Naive B cell (primary cell): ENCODE results near the gene PKHD1. TPM values are rescaled to one million over a fixed set of nuclear protein-coding genes. Genes with fewer than 3 reads are reported as not detected.

ENCODE experiments used
- ATAC-seq, 2 donors: fragments of 150-1000 bp; cut with Tn5 transposase; 2 replicates each; pipeline ENCODE4 v1.10.0; 2021; ENCODE audit warnings: low read depth in 2 of 2, mild to moderate bottlenecking in 2 of 2, moderate library complexity in 2 of 2
- DNase-seq: peaks from one replicate; pipeline ENCODE4 v3.0.0; 2022
- H3K27ac Mint-ChIP-seq, 6 donors: one replicate each; pipeline ENCODE4 v1.8.0; 2020 to 2022; ENCODE audit warnings: mild to moderate bottlenecking in 6 of 6, mixed read lengths in 6 of 6, moderate library complexity in 5 of 6, inconsistent platforms in 2 of 6
- H3K27me3 Mint-ChIP-seq, 3 donors: one replicate each; pipeline ENCODE4 v1.8.0; 2021 to 2022; ENCODE audit warnings: mixed read lengths in 3 of 3, mild to moderate bottlenecking in 1 of 3
- H3K36me3 Mint-ChIP-seq, 2 donors: one replicate each; pipeline ENCODE4 v1.8.0; 2020 to 2022; ENCODE audit warnings: mixed read lengths in 2 of 2, inconsistent platforms in 1 of 2, mild to moderate bottlenecking in 1 of 2
- H3K4me1 Mint-ChIP-seq, 3 donors: one replicate each; pipeline ENCODE4 v1.8.0; 2020 to 2022; ENCODE audit warnings: mixed read lengths in 3 of 3, inconsistent platforms in 1 of 3, mild to moderate bottlenecking in 1 of 3, moderate library complexity in 1 of 3
- H3K4me3 Mint-ChIP-seq, 8 donors: one replicate each; pipeline ENCODE4 v1.8.0; 2020 to 2022; ENCODE audit warnings: mild to moderate bottlenecking in 8 of 8, mixed read lengths in 8 of 8, moderate library complexity in 8 of 8, inconsistent platforms in 2 of 8
- H3K9me3 Mint-ChIP-seq, 7 donors: one replicate each; pipeline ENCODE4 v1.8.0; 2020 to 2022; ENCODE audit warnings: mixed read lengths in 7 of 7, mild to moderate bottlenecking in 5 of 7, inconsistent platforms in 2 of 7, moderate library complexity in 1 of 7
- polyA plus RNA-seq, 6 donors: library from polyadenylated mRNA; unstranded; fragments of 300-500 nt; fragmentation: Illumina TruSeq; gene quantifications; one replicate each; pipeline ENCODE4 v1.2.3, GENCODE V29; 2021; ENCODE audit warnings: low read depth in 6 of 6

Gene PKHD1
- polyA plus RNA-seq, 6 donors from 2014 or later = not detected

DNA sequence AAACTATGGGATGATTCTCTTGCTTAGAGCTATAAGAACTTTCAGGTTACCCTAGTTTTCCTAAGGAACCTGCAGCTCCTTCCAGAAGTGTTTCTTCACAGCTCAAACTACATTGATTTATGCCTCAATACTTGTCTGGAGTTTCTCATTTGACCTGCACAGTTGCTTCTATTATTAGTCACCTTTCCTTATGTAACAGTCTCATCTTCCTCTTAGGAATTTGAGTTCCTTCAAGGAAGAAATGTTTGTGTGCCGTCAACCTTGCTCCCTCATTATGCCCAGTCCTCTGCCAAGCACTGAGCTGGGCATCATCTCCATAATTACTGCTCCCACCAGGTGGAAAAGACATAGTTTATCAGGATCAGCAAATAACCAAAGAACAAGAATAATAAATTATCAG lies 466.4 kb downstream of the PKHD1 start:
- no peak for ATAC-seq
- H3K4me3 Mint-ChIP-seq = no peak overlapping the region
- H3K36me3 Mint-ChIP-seq = no peaks in the 10 kb centered on the region

DNA sequence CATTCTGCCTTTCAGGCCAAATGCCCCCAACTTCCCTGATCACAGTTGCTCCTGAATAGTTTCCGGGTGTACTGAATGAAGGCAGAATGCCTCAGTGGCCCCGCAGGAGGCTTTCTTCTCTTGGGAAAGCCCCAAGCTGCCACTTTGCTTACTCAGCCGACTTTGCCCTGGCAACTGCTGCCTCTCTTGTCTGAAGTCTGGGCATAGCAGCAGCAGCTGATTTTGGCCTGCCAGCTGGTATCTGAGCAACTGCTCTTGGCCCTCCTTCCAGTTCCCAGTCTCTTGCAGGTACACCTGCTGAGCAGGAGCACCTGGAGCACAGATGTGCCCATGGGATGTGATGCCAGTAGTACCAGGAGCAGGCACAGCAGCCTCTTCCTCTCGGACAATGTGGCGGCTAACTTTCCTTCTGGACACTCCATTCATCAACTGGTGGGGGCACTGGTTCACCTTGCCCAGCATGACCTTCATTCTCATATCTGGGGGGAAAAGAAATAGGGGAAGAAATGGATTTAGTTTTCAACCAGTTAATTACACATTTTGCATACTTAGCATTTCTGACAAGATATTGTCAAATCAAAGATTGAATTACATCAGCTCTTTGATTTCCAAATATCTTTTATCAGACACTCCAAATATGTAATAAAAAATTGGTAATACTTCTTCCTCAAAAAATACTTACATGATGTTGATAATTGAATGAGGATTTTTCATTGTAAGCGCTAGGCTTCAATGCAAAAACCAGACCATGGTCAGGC lies 468.2 kb downstream of the PKHD1 start:
- Mint-ChIP-seq H3K36me3 (no peaks in the 10 kb centered on the region), H3K27ac (no peak overlapping the region), H3K27me3 (no peaks in the 10 kb centered on the region), H3K9me3 (no peaks in the 10 kb centered on the region), H3K4me3 (no peak overlapping the region), H3K4me1 (no peaks in the 10 kb centered on the region)
- DNase-seq (no peak), ATAC-seq (no peak)

More for the DNA sequence above, 466.4 kb downstream of the PKHD1 start:
- H3K27me3 Mint-ChIP-seq = no peaks in the 10 kb centered on the region
- no peaks in the 10 kb centered on the region for H3K4me1 Mint-ChIP-seq
- H3K27ac Mint-ChIP-seq = no peak overlapping the region
- DNase-seq = no peak
- no peaks in the 10 kb centered on the region for H3K9me3 Mint-ChIP-seq

DNA sequence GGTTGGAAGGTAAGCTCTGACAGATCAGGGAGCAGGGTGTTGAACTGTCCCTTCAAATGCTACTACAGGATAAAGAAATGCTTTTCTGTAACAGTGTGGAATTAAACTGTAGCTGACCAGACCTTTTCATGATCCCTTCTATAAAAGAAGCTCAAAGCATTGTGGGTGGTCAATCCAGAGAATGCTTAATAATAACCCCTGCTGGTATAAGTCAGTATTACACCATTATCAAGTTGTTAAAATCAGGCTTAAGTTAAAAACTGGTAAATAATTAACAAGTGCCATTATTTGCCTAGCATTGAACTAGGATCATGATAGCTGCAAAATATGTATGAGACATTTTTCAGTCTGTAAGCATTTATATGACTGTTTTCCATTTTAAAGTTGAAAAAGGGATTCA lies 468.9 kb downstream of the PKHD1 start:
- DNase-seq = no peak
- H3K4me3 Mint-ChIP-seq = peak overlapping the region in 1 of 8 donors; percentile 53
- H3K36me3 Mint-ChIP-seq = no peaks in the 10 kb centered on the region
- no peak for ATAC-seq
- no peaks in the 10 kb centered on the region for H3K9me3 Mint-ChIP-seq
- H3K27me3 Mint-ChIP-seq = no peaks in the 10 kb centered on the region
- H3K4me1 Mint-ChIP-seq = no peaks in the 10 kb centered on the region
- H3K27ac Mint-ChIP-seq = no peak overlapping the region

DNA sequence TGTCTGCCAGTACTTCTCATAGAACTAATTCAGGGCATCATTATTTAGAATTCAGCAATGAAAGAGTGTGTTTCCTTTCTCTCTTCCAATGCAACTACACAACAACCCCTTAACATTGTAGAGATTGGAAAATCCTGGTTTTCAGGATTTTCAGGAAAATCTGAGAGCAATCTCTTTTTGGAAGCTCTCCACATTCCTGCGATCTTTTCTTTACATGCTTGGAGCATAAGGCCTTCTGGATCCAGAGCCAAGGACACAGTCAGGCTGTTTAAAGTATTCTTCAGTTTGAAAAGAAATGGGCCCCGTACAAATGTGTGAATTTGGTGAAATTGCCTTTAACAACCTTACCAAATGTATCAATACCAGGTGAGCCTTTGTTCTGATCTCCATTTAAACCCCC lies 469.7 kb downstream of the PKHD1 start:
- DNase-seq (no peak), ATAC-seq (no peak)
- Mint-ChIP-seq H3K27me3 (no peaks in the 10 kb centered on the region), H3K27ac (no peak overlapping the region), H3K4me1 (no peaks in the 10 kb centered on the region), H3K4me3 (no peak overlapping the region), H3K9me3 (peaks cover 0 to 2% (median 0%) of the 10 kb centered on the region in 7 donors), H3K36me3 (no peaks in the 10 kb centered on the region)

DNA sequence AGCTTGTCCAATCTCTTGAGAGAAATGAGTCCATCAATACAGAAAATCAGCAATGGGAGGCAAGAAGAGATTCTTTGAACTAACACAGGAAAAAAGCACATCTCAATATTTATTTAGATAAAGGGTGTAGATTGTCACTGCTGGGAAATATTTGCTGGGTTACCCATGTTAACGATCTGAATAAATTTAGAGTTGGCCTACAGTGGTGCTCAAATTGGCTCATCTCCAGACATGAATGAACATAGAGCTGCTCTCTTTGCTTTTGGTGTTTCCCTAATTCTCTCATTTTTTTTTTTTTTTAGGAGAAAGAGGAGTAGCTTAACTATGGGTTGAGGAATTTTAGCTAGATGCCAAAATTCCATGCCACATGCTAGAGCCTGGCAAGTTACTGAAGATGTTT lies 471.2 kb downstream of the PKHD1 start:
- DNase-seq = no peak
- no peak overlapping the region for H3K27ac Mint-ChIP-seq

DNA sequence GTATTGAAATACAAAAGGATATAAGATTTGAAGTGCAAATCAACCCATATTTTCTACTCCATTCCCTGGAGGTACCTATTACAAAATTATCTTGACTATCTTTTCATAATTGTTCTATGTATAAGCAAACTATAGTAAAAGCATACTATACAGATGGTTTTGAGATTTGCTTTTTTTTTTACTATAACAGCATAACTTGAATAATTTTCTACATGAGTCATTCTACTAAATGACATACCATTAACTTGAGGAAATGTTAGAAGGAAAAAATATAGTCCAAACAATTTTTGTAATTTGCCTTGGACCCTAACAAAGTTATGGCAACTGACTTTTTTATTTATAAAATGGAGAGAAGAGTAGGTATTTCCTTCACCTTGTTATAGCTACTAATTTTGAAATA lies 472.7 kb downstream of the PKHD1 start:
- ATAC-seq (no peak), DNase-seq (no peak)
- Mint-ChIP-seq H3K4me3 (no peak overlapping the region), H3K9me3 (peaks cover 0 to 3% (median 0%) of the 10 kb centered on the region in 7 donors), H3K27ac (no peak overlapping the region), H3K4me1 (no peaks in the 10 kb centered on the region), H3K27me3 (no peaks in the 10 kb centered on the region), H3K36me3 (no peaks in the 10 kb centered on the region)

More for the DNA sequence above, 471.2 kb downstream of the PKHD1 start:
- H3K9me3 Mint-ChIP-seq = peaks cover 0 to 3% (median 0%) of the 10 kb centered on the region in 7 donors
- H3K36me3 Mint-ChIP-seq = no peaks in the 10 kb centered on the region
- no peaks in the 10 kb centered on the region for H3K4me1 Mint-ChIP-seq
- H3K4me3 Mint-ChIP-seq = no peak overlapping the region
- ATAC-seq = no peak
- no peaks in the 10 kb centered on the region for H3K27me3 Mint-ChIP-seq

DNA sequence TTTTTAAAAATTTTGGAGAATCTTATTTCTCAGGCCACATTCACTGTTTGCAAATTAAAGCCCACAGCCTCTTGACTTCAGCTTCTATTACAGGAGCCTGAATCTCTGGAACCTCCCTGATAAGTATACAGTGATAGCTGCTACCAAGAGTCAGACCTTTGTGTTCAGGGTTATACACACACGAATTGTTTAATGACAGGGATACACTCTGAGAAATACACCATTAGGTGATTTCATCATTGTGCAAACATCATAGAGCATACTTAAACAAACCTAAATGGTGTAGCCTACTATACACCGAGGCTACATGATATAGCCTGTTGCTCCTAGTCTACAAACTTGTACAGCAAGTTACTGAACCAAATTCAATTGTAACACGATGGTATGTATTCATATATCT lies 473.9 kb downstream of the PKHD1 start:
- Mint-ChIP-seq H3K4me1 (no peaks in the 10 kb centered on the region), H3K36me3 (no peaks in the 10 kb centered on the region), H3K4me3 (no peak overlapping the region), H3K9me3 (peaks cover 0 to 3% (median 0%) of the 10 kb centered on the region in 7 donors), H3K27me3 (peaks cover 0 to 5% (median 0%) of the 10 kb centered on the region in 3 donors), H3K27ac (no peak overlapping the region)
- no peak for ATAC-seq
- DNase-seq = no peak

DNA sequence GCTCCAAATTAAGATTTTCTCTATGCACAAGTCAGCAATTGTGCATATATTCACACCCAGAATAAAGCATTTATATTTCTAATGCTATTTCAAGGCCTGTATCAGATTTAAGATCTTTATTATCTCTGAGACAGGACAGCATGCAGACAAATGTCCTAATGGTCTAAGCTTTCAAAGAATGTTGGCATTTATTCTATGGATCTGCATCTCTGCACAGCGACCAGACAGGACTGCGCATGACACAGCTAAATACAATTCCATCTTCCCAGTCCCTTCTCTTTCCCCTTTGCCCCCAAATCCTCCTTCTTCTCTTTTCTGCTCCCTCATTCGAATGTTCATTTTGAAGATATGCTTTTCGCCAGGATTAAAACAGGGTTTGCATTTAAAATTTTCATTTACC lies 478.5 kb downstream of the PKHD1 start:
- DNase-seq = no peak
- Mint-ChIP-seq H3K36me3 (no peaks in the 10 kb centered on the region), H3K4me3 (no peak overlapping the region), H3K4me1 (no peaks in the 10 kb centered on the region), H3K27ac (no peak overlapping the region), H3K9me3 (peaks cover 0 to 5% (median 3%) of the 10 kb centered on the region in 7 donors), H3K27me3 (peaks cover 0 to 5% (median 0%) of the 10 kb centered on the region in 3 donors)
- ATAC-seq = no peak

DNA sequence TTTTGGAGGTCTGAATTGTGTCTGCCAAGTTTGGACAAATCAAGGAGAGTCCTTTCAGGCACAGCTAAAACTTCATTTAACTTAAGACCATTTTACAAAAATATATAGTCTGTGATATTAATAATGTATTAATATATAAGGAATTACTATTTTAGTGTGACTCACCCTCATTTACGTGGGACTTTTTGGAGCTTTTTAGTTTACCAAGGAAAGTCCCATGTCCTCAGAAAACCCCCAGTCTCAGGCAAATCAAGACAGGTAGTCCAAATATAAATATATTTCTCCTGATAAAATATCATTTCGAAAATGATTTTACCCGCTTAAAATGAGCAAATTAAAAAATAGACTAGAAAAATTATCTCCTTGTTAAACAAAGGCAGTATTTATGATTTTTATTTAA lies 479.0 kb downstream of the PKHD1 start:
- Mint-ChIP-seq H3K27me3 (peaks cover 0 to 5% (median 0%) of the 10 kb centered on the region in 3 donors), H3K9me3 (peaks cover 0 to 5% (median 3%) of the 10 kb centered on the region in 7 donors), H3K36me3 (no peaks in the 10 kb centered on the region), H3K27ac (no peak overlapping the region), H3K4me3 (no peak overlapping the region), H3K4me1 (no peaks in the 10 kb centered on the region)
- ATAC-seq = no peak
- no peak for DNase-seq

DNA sequence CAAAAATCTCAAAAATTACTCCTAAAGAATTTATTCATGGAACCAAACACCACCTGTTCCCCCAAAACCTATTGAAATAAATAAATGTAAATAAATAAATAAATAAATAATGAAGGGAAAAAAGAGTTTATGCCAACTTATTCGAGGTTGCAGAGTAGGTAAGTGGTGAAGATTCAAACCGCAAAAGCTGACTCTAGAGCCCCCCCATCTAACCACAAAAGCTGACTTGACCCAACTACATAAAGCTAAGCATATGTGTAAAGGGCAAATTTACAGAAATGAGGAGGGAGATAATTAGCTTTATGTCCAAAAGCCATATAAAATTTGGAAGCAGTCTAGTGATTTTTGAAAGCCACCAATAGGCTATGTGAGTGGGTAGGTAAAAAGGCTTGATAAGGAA lies 486.9 kb downstream of the PKHD1 start:
- no peak overlapping the region for H3K27ac Mint-ChIP-seq
- ATAC-seq (no peak), DNase-seq (no peak)
- no peaks in the 10 kb centered on the region for H3K27me3 Mint-ChIP-seq
- peaks cover 5 to 21% (median 8%) of the 10 kb centered on the region in 7 donors for H3K9me3 Mint-ChIP-seq
- H3K4me1 Mint-ChIP-seq = no peaks in the 10 kb centered on the region
- no peak overlapping the region for H3K4me3 Mint-ChIP-seq
- H3K36me3 Mint-ChIP-seq = peaks cover 0 to 7% of the 10 kb centered on the region in 2 donors

DNA sequence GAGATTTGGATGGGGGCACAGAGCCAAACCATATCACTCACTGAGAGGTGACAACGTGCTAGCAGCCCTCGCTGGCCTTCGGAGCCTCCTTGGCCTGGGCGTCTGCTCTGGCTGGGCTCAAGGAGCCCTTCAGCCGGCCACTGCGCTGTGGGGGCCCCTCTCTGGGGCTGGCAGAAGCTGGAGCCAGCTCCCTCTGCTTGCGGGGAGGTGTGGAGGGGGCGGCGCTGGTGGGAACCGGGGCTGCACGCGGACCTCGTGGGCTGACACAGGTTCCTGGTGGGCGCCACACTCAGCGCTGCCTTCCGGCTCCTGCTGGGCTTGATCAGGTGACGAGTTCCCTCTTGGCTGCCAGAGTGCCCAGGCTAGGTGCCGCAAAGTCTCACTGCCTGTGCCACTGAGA lies 489.2 kb downstream of the PKHD1 start:
- Mint-ChIP-seq H3K27me3 (no peaks in the 10 kb centered on the region), H3K36me3 (peaks cover 0 to 7% of the 10 kb centered on the region in 2 donors), H3K27ac (no peak overlapping the region), H3K4me3 (no peak overlapping the region), H3K4me1 (no peaks in the 10 kb centered on the region), H3K9me3 (peaks cover 4 to 34% (median 9%) of the 10 kb centered on the region in 7 donors)
- no peak for ATAC-seq
- no peak for DNase-seq

DNA sequence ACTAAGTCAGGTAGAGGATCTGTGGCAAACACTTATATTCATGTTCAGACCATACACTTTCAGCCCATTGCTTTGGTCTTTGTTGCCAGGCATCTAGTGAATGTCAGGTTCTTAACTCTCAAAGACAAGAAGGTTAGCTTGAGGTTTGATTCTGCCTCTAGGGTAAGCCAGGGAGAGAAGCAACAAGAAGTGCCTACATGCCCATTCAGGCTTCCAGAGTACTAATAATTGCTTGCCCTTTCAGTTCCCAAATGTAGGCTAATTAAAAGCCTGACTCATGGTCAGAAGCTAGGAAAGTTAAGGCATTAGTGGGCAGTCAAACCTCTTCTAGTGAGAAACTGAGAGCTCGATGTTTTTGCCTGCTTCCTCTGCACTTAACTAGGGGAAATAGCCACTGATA lies 492.4 kb downstream of the PKHD1 start:
- Mint-ChIP-seq H3K27ac (no peak overlapping the region), H3K36me3 (peaks cover 0 to 7% of the 10 kb centered on the region in 2 donors), H3K27me3 (no peaks in the 10 kb centered on the region), H3K4me1 (no peaks in the 10 kb centered on the region), H3K9me3 (peaks cover 4 to 38% (median 9%) of the 10 kb centered on the region in 7 donors), H3K4me3 (no peak overlapping the region)
- no peak for ATAC-seq
- DNase-seq = no peak

DNA sequence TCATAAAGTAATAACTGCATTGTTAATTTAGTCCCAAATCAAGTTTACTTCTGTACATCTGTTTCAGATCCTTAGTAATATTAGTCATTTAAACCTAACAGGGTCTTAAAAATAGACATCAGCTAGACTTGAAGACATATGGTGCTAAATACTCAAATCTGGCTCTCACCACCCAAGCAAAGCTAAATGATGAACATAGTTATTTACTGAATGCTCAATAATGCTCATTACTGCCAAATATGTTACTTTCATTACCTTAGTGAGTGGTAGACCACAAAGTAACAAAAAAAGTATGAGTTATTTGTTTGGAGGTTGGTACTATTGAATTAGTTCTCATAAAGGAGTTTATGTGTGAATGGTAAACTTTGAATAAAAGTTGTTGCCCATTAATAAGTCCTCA lies 502.1 kb downstream of the PKHD1 start:
- Mint-ChIP-seq H3K9me3 (peaks cover 4 to 14% (median 8%) of the 10 kb centered on the region in 7 donors), H3K4me1 (no peaks in the 10 kb centered on the region), H3K27me3 (no peaks in the 10 kb centered on the region), H3K27ac (no peak overlapping the region), H3K4me3 (no peak overlapping the region), H3K36me3 (no peaks in the 10 kb centered on the region)
- DNase-seq = no peak
- ATAC-seq = no peak

DNA sequence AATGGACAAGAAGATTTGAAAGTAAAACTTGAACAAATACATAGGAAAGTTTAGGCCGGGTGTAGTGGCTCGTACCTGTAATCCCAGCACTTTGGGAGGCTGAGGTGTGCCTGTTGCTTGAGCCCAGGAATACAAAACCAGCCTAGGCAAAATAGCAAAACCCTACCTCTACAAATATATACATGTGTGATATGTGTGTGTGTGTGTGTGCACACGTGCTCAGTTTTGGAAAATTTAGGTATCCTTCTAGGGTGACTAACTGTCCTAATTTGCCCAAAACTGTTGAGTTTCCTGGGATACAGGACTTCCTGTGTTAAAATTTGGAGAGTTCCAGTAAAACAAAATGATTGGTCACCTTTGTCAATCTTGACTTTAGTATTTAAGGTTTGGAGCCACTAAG lies 503.2 kb downstream of the PKHD1 start:
- Mint-ChIP-seq H3K4me1 (no peaks in the 10 kb centered on the region), H3K27ac (no peak overlapping the region), H3K4me3 (no peak overlapping the region), H3K9me3 (peaks cover 4 to 14% (median 8%) of the 10 kb centered on the region in 7 donors), H3K36me3 (no peaks in the 10 kb centered on the region), H3K27me3 (no peaks in the 10 kb centered on the region)
- ATAC-seq (no peak), DNase-seq (no peak)
